Measurements from ENCODE around the gene FAXDC2. TPM values are rescaled to one million over a fixed set of nuclear protein-coding genes. Genes with fewer than 3 reads are reported as not detected.

Gene FAXDC2
- polyA plus RNA-seq (4.6 to 11.0 TPM (median 7.1 TPM) in 3 replicates), polyA minus RNA-seq (4.9 to 19.5 TPM (median 13.9 TPM) in 3 replicates)
- 1.4 TPM for polyA plus RNA-seq (2011; ENCODE audit: low read depth)
- 9.2 and 9.8 TPM in 2 replicates for polyA plus RNA-seq (2011; cell fraction: cytosol; rRNA removed)
- polyA plus RNA-seq (2011; cell fraction: nucleus; rRNA removed), result 8.5 and 13.6 TPM in 2 replicates
- 7.2 and 7.5 TPM in 2 replicates for polyA plus RNA-seq (2012; ENCODE audit: low replicate concordance)
- 18.8 TPM for polyA minus RNA-seq (2011; cell fraction: cytosol; rRNA and poly(A)+ RNA removed)
- 4.3 and 8.5 TPM in 2 replicates for polyA minus RNA-seq (2011; cell fraction: nucleus; rRNA and poly(A)+ RNA removed)

DNA sequence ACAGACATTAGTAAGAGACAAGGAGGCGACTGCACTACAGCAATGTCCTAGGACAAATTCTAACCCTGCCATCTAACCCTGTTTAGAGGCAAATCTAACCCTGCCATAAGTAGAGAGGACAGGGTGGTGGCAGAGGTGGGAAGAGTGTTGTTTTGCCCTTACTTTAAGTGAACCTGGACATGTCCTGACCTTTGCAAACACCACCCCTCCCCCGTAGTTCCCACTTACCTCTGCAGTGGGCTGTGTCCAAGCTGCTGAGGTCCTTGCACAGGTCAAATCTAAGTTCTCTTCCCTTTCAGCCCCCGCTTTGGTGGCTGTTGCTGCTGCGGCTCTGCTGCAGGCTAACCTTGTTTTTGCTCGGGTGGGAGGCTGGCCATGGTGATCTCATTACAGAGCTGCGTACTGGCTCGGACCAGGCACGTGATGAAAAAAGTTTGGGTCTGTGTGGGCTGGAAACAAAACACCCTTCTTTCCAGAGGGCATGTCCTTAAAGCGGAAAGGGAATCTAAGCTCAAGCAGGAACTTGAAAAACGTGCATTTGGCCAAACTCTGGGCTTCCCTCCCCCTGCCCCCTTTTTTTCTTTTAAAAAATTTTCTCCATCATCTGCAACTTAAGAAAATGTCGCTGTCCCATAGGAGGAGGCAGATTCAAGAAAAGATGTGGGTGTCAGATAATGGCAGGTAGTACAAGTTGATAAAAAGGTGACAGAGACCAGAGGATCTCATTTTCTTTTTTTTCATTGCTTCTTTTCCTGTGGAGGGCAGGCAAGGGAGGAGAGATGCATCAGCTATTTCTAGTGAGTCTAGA, at the start of gene FAXDC2:
Gene FAXDC2, minus strand, starts transcription at position 349 of the 808 bp plus-strand sequence. CDS start 12,425 bp downstream, outside the sequence.
- H3K9me1 ChIP-seq (ENCODE audit: control insufficient read depth, extremely low read depth, insufficient read depth, low read length), result no peaks in the 10 kb centered on the region
- H3K36me3 ChIP-seq (ENCODE audit: control insufficient read depth in 2 of 2, extremely low read depth in 1 of 2, insufficient read depth in 2 of 2, low read length in 2 of 2), result no peaks in the 10 kb centered on the region
- no peak for TF ChIP-seq EZH2 (IDR thresholded peaks at IDR 0.05; ENCODE audit: low read length)
- TF ChIP-seq, protein P1, sequence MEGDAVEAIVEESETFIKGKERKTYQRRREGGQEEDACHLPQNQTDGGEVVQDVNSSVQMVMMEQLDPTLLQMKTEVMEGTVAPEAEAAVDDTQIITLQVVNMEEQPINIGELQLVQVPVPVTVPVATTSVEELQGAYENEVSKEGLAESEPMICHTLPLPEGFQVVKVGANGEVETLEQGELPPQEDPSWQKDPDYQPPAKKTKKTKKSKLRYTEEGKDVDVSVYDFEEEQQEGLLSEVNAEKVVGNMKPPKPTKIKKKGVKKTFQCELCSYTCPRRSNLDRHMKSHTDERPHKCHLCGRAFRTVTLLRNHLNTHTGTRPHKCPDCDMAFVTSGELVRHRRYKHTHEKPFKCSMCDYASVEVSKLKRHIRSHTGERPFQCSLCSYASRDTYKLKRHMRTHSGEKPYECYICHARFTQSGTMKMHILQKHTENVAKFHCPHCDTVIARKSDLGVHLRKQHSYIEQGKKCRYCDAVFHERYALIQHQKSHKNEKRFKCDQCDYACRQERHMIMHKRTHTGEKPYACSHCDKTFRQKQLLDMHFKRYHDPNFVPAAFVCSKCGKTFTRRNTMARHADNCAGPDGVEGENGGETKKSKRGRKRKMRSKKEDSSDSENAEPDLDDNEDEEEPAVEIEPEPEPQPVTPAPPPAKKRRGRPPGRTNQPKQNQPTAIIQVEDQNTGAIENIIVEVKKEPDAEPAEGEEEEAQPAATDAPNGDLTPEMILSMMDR (optimal IDR thresholded peaks at IDR 0.05 in 1 of 3, IDR thresholded peaks at IDR 0.05 in 1 of 3, conservative IDR thresholded peaks at IDR 0.05 in 1 of 3; ENCODE audit: extremely low read depth in 1 of 3, insufficient read depth in 2 of 3, low read length in 3 of 3), result no peak
- no peak for FAIRE-seq
- H2AFZ ChIP-seq (ENCODE audit: control insufficient read depth, low read length), result peak within 1 kb of the TSS; percentile 64
- H3K4me2 ChIP-seq (ENCODE audit: control insufficient read depth, extremely low read depth, insufficient read depth, low read depth, low read length), result peak within 1 kb of the TSS; percentile 25
- no peaks in the 10 kb centered on the region for H3K27me3 ChIP-seq (ENCODE audit: control insufficient read depth, extremely low read depth, insufficient read depth, low read length)
- H3K79me2 ChIP-seq (ENCODE audit: control insufficient read depth, insufficient read depth, low read length), result no peaks in the 10 kb centered on the region
- DNase-seq (ENCODE audit: low read depth, low spot score), result no peak
- no peak within 1 kb of the TSS for H3K27ac ChIP-seq (ENCODE audit: control insufficient read depth, insufficient read depth, low read length)
- dilution Hi-C loops (cut with MboI; ENCODE audit: extremely low pct_ligation_motif_present, low sequenced_read_pairs), result no loop called here
- H3K9me3 ChIP-seq (ENCODE audit: control insufficient read depth, low read depth, low read length), result no peaks in the 10 kb centered on the region
- peak within 1 kb of the TSS in 1 of 3 experiments; percentile 2 for H3K4me3 ChIP-seq (ENCODE audit: control insufficient read depth in 2 of 3, extremely low read depth in 1 of 3, insufficient read depth in 2 of 3, low read depth in 1 of 3, low read length in 3 of 3)
- peaks cover 10% of the 10 kb centered on the region for H3K4me1 ChIP-seq (ENCODE audit: control insufficient read depth, extremely low read depth, insufficient read depth, low read length)
- H4K20me1 ChIP-seq (ENCODE audit: control insufficient read depth, extremely low read depth, insufficient read depth, low read length), result no peaks in the 10 kb centered on the region
- no peak within 1 kb of the TSS for H3K9ac ChIP-seq (ENCODE audit: control insufficient read depth, extremely low read depth, insufficient read depth, low read length)

DNA sequence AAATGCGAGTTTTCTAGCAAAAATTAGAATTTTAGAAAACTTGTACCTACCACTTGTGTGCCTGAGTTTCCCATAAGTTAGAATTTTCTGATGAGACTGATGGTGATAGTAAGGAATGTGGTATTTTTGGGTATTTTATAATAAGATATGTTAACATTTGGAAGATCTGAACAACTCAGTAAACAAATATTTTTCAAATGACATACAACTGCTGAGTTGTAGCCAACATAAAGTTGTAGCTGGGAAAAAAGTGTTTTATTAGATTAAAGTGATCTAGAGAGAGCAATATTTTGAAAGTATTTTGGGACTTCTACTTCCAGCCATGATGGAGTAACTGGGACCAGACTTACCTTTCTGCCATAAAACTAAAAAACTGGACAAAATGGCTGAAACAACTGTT, 49.7 kb upstream of the FAXDC2 start:
- Histone ChIP-seq H3K9me3 (ENCODE audit: control insufficient read depth, low read depth, low read length) (no peaks in the 10 kb centered on the region), H3K36me3 (ENCODE audit: control insufficient read depth in 2 of 2, extremely low read depth in 1 of 2, insufficient read depth in 2 of 2, low read length in 2 of 2) (peaks cover 24 to 29% of the 10 kb centered on the region in 2 experiments), H2AFZ (ENCODE audit: control insufficient read depth, low read length) (no peak overlapping the region), H3K4me2 (ENCODE audit: control insufficient read depth, extremely low read depth, insufficient read depth, low read depth, low read length) (no peak overlapping the region), H4K20me1 (ENCODE audit: control insufficient read depth, extremely low read depth, insufficient read depth, low read length) (no peaks in the 10 kb centered on the region), H3K9me1 (ENCODE audit: control insufficient read depth, extremely low read depth, insufficient read depth, low read length) (no peaks in the 10 kb centered on the region), H3K27me3 (ENCODE audit: control insufficient read depth, extremely low read depth, insufficient read depth, low read length) (no peaks in the 10 kb centered on the region), H3K4me1 (ENCODE audit: control insufficient read depth, extremely low read depth, insufficient read depth, low read length) (no peaks in the 10 kb centered on the region), H3K9ac (ENCODE audit: control insufficient read depth, extremely low read depth, insufficient read depth, low read length) (no peak overlapping the region), H3K27ac (ENCODE audit: control insufficient read depth, insufficient read depth, low read length) (no peak overlapping the region), H3K79me2 (ENCODE audit: control insufficient read depth, insufficient read depth, low read length) (no peaks in the 10 kb centered on the region), H3K4me3 (ENCODE audit: control insufficient read depth in 2 of 3, extremely low read depth in 1 of 3, insufficient read depth in 2 of 3, low read depth in 1 of 3, low read length in 3 of 3) (no peak overlapping the region)
- dilution Hi-C loops (cut with MboI; ENCODE audit: extremely low pct_ligation_motif_present, low sequenced_read_pairs), result no loop called here
- FAIRE-seq (no peak), DNase-seq (ENCODE audit: low read depth, low spot score) (no peak)
- TF ChIP-seq, protein P1 (optimal IDR thresholded peaks at IDR 0.05 in 1 of 3, IDR thresholded peaks at IDR 0.05 in 1 of 3, conservative IDR thresholded peaks at IDR 0.05 in 1 of 3; ENCODE audit: extremely low read depth in 1 of 3, insufficient read depth in 2 of 3, low read length in 3 of 3), result no peak
- no peak for TF ChIP-seq EZH2 (IDR thresholded peaks at IDR 0.05; ENCODE audit: low read length)
